ENCODE results near the gene EPHB3.

DNA sequence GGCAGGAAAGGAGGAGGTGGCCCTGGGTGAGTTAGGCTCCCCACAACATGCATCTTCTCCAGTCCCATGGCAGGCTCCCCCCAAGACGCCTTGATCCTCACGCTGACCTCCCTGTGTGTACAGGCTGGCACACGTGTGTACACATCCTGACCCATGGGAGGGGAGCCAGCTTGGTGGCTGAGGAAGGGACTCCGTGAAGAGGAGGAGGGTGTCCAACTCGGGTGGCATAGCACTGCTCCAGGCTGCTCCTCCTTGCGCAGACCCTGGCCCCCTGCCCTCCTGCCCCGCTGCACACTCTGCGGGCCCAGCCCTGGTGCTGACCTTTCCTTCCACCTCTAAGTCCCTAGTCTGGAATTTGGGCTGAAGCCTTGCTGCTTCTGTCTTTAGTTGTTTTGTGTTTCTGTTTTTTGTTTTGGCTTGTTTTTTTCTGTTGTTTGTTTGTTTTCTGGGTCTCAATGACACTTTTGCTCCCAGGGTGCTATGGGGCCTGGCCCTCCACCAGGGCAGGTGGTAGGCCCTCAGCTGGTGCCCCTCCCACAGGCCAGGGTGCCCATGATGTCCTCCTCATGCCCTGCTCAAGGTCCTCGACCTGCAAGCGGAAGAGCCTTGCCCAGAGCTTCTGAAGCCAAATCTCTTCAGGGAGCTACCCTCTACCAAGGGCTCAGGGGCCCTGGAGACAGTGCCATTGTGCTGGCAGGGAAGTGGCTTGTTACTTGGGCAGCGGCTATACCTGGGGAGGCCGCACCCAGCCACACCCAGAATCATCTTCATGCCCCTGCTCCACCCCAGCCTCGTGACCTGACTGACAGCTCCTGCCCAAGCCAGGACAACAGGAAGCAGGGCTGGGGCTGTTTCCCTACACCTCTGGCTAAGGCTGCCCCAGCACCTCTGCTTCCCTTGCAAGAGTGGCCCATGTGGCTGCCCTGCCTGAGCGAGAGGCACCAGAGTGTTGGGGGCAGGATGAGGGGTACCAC, 5.1 kb downstream of the EPHB3 start:
- TF ChIP-seq, protein P1, sequence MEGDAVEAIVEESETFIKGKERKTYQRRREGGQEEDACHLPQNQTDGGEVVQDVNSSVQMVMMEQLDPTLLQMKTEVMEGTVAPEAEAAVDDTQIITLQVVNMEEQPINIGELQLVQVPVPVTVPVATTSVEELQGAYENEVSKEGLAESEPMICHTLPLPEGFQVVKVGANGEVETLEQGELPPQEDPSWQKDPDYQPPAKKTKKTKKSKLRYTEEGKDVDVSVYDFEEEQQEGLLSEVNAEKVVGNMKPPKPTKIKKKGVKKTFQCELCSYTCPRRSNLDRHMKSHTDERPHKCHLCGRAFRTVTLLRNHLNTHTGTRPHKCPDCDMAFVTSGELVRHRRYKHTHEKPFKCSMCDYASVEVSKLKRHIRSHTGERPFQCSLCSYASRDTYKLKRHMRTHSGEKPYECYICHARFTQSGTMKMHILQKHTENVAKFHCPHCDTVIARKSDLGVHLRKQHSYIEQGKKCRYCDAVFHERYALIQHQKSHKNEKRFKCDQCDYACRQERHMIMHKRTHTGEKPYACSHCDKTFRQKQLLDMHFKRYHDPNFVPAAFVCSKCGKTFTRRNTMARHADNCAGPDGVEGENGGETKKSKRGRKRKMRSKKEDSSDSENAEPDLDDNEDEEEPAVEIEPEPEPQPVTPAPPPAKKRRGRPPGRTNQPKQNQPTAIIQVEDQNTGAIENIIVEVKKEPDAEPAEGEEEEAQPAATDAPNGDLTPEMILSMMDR (IDR thresholded peaks at IDR 0.05), result no peak
- TF ChIP-seq POLR2A (IDR thresholded peaks at IDR 0.05), result no peak
